HG03159 (cell line): ENCODE data around the gene TM7SF3.
"Not testable (repeated sequence)": the region's sequence is repeated elsewhere in the genome, so short reads cannot be mapped to it uniquely, and the experiment has no call there.

Experiments used
- ATAC-seq: cut with Tn5 transposase; IDR thresholded peaks from one replicate; pipeline ENCODE4 v1.9.1; 2021; ENCODE audit warnings: mild to moderate bottlenecking, moderate library complexity; ENCODE audit not compliant: unreplicated experiment

TM7SF3 gene

DNA sequence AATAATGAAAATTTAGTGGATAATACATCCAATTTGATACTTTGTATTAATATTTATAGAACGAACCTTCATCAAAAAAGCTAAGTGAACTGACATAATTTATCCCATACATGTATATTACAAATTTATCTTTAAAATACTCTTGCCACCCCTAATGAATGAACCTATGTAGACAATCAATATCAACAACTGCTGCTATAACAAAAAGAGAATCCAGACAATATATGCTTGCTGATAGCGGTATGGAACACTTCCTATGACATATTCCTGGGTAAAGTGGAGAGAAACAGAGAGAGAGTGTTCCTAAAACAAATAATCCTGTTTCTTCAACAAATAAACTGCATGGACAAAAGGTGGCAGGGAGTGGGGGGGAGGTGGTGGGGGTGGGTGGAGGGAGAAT, 31.3 kb downstream of the TM7SF3 start:
- no peak for ATAC-seq

- ATAC-seq: no peak
These were observed 34.5 kb downstream of the TM7SF3 start for GRCh38 chr12:26979733-26980132.

DNA sequence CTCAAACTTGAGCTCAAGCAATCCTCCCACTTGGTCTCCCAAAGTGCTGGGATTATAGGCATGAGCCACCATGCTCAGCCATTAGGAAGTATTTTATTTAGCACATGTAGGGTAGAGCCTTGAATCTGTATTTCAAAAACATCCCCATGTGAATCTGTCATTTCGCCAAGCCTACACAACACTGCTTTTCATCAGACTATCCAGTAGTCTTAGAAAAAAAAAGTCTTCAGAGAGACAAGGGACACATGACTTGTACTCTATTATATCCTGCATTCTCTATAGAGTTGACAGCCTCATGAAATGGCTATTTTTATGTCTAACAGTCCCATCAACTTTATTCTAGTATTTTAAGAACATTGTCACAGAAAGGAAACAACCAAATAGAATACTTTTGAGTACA, 35.4 kb downstream of the TM7SF3 start:
- ATAC-seq: no peak

GRCh38 chr12:26976687-26977086, 37.5 kb downstream of the TM7SF3 start:
- ATAC-seq: no peak

- peak; percentile 95 for ATAC-seq
These were observed 42.2 kb downstream of the TM7SF3 start for GRCh38 chr12:26971963-26972362.

- no peak for ATAC-seq
These were observed 44.0 kb downstream of the TM7SF3 start for GRCh38 chr12:26970136-26970535.

GRCh38 chr12:26966842-26967241, 47.3 kb downstream of the TM7SF3 start:
- ATAC-seq: no peak

- no peak for ATAC-seq
These were observed 50.8 kb downstream of the TM7SF3 start for GRCh38 chr12:26963413-26963812.

DNA sequence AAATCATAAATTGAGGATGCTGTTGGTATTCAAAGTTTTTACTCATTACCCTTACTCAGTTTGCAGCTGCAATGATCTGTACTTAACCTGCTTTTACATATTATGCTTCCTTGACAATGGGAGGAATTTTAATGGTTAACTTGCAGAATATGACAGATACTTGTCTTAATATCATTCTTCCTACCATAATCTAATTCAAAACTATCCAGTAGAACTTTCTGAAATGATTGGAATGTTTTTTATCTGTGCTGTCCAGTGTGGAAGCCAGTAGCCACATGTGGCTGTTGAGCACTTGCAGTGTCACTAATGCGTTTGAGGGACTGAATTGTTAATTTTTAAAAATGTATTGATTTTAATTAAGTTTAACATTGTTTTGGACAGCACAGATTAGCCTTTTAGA, 52.4 kb downstream of the TM7SF3 start:
- no peak for ATAC-seq

GRCh38 chr12:26961391-26961790, 52.8 kb downstream of the TM7SF3 start:
- not testable (repeated sequence) for ATAC-seq

- no peak for ATAC-seq
These were observed 60.2 kb downstream of the TM7SF3 start for GRCh38 chr12:26954027-26954426.

DNA sequence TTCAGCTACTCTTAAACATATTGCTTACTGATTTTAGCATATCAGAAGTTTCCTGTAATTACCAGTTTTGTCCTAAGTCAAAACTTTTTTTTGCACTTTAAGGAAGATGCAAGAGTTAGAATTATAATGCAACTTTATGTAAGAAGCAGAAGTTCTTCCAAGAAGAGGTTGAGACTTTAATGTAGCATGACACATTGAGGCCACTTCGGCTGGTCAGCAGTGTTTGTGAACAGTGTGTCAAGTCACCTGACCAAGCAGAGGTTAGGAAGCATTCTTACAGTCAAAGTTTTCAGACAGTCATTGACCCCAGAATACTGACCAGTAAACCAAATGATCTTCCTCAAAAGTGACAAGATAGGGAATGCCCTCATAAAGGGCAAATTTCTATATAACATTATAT, 60.7 kb downstream of the TM7SF3 start:
- no peak for ATAC-seq

DNA sequence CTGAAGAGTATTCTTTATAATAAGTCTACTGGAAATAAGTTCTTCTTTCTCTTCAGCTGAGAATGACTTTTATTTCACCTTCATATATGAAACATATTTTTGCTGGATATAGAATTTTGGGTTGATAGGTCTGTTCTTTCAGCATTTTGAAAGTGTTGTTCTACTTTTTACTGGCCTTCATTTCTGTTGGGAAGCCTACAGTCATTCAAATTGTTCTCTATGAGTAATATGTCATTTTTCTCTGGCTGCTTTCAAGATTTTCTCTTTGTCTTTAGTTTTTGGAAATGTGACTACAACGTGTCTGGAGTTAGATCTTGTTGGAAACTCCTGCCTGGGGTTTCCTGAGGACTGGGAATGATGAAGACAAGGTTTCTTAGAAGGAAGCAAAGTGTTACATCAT, 65.9 kb downstream of the TM7SF3 start:
- ATAC-seq: no peak

DNA sequence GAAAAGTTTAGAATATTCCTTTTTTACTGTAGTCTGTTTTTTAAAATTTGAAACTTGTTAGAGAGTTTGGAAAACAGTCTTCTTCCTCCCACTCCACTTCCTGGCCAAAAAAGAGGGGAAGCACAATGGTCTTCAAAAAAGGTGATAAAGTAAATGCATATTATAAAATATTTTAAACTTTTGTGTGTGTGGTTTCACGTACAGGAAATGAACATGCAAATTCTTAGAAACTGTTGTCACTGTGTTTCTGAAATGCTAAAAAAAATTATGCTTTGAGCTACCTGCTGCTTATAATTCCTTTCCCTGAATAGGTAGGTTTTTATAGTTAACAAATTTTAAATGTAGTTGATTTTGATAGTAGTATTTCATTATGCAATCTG, 73.0 kb downstream of the TM7SF3 start:
- no peak for ATAC-seq

- no peak for ATAC-seq
These were observed 73.5 kb downstream of the TM7SF3 start for GRCh38 chr12:26940516-26941214.

- ATAC-seq: no peak
These were observed 74.2 kb downstream of the TM7SF3 start for GRCh38 chr12:26939953-26940352.

- ATAC-seq: no peak
These were observed 74.9 kb downstream of the TM7SF3 start for GRCh38 chr12:26939192-26939832.

DNA sequence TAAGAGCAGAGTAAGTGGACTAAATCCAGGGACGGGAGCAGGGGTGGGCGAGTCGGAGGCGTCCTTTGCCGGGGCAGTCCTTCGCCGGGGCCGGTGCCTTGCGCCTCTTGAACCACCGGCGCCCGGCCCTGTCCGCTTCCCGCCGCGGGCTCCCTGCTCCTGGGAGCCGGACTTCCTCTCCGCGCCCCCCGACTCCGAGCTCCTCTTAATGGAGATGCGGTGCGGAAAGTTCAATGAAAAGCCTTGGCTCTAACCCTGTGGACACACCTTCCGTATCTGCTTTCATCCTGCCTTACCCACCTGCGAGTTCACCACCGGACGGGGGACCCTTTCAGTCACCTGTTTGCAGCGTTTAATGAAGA, 75.5 kb downstream of the TM7SF3 start:
- no peak for ATAC-seq

- peak; percentile 80 for ATAC-seq
These were observed 76.1 kb downstream of the TM7SF3 start, which contains the start of the genes FGFR1OP2 and INTS13 for GRCh38 chr12:26937863-26938700. Gene FGFR1OP2 (plus strand): TSS chr12:26938470. CDS start chr12:26954159, 15,689 bp downstream. Gene INTS13 (minus strand): TSS chr12:26937981. CDS start chr12:26936803, 1,178 bp downstream.

DNA sequence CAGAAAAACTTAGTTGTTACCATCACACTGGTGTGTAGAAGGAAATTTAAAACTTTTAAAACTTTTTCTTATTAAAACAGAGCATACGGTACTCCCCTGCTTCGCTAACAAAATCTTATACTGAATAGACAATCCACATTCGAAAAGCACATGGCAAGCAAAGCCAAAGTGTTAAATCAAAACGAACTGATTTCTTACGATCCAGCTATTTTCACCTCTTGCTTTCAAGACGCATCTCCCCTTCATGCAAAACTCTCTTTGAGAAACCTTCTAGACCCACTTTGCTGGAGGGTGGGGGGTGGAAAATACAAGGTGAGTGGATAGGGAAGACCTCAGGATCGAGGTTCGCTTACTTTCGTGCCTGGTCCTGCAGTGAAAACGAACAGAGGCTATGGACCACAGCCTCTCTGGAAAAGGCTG, 76.7 kb downstream of the TM7SF3 start:
- no peak for ATAC-seq

DNA sequence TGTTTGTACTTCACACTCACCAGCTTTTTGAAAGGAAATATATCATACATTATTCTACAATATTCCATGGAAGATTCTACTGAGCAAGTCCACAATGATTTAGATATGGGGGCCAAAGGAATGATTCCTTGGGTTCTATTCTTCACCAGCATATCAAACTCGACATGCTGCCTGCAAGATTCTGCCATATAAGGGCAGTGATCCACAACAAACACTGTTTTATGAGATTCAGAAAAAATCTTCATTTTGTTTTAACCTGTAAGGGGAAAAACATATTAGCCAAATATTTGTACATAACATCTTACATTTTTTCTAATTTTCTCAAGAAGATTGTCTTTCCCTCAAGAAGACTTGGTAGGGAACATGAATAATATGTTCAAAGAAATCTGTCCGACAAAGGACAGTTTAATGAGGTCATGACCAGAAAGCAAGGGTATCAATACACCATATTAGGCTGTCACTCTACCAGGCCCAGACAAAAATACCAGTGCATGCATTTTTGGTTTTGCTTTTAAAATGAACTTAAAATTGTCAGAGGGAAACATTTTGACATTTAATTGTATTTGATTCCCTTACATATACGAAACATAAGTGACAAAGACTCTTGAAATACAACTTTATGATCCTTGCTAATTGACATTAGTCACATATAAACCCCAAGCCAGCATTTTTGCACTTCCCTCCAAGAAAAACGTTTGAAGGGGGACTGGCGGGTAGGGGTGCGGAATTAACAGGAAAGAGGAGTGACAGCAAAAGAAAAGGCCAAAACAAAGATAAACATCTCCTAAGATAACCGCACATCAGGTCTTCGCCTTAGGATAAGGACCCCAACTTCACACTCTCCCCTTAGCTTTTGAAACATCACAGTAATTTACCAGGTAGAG, 77.4 kb downstream of the TM7SF3 start:
- no peak for ATAC-seq
